ENCODE results near the gene MBD3L4.
"Not testable (repeated sequence)": the region's sequence is repeated elsewhere in the genome, so short reads cannot be mapped to it uniquely, and the experiment has no call there.

Gene MBD3L4

DNA sequence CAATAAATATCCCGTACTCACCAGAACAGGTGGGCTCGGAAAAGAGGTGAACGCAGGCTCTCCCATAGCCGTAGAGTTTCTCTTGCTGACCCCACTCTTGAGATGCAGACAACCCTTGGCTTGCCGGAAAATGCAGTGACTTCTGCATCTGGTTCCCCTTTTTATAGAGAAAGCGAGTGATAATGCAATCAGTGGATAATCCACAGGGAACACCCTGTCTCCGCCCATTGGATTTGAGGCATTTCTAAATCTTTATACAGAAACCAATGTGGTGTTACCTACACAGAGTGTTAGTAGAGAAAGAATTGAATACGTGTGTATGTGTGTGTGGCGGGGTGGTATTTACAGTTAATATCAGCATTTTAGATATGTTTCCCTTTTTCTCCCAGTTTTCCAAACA, at the start of gene MBD3L4:
TSS of gene MBD3L4 (minus strand) at position 101 of the 400 bp plus-strand sequence. CDS start at position 66, 35 bp downstream.
- DNase-seq (ENCODE audit: low spot score) = not testable (repeated sequence)

DNA sequence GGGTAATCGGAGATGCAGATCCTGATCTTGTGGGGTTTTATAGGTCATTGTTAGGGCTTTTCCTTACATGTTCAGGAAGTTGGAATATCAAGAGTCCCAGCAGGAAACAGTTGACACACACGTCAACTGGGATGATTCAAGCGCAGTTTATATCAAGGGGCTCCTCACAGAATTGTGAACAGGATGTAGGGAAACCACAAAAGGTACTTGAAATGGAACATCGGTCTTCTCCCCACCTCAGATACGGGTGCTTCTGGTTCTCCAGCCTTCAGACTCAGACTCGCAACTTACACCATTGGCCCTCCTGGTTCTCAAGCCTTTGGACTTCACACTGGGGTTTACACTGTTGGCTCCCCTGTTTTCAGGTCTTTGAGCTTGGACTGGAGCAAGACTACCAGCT, 49.0 kb upstream of the MBD3L4 start:
- no peak for DNase-seq (ENCODE audit: low spot score)

DNA sequence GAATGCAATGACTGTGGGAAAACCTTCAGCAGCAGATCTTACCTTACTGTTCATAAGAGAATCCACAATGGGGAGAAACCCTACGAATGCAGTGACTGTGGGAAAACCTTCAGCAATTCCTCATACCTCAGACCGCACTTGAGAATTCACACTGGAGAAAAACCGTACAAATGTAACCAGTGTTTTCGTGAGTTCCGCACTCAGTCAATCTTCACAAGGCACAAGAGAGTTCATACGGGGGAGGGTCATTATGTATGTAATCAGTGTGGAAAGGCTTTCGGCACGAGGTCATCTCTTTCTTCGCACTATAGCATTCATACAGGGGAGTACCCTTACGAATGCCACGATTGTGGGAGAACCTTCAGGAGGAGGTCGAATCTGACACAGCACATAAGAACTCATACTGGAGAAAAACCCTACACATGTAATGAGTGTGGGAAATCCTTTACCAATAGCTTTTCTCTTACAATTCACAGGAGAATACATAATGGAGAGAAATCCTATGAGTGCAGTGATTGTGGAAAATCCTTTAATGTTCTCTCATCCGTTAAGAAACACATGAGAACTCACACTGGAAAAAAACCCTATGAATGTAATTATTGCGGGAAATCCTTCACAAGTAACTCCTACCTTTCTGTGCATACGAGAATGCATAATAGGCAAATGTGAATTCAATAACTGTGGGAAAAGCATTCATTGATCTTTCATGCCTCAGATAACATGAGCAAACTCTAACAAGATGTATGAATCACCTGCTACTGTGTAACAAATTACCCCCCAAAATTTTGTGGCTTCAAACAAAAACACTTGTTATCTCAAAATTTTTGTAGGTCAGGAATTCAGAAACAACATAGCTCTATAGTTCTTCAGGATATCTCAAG, 43.3 kb upstream of the MBD3L4 start:
- DNase-seq (ENCODE audit: low spot score) = no peak

DNA sequence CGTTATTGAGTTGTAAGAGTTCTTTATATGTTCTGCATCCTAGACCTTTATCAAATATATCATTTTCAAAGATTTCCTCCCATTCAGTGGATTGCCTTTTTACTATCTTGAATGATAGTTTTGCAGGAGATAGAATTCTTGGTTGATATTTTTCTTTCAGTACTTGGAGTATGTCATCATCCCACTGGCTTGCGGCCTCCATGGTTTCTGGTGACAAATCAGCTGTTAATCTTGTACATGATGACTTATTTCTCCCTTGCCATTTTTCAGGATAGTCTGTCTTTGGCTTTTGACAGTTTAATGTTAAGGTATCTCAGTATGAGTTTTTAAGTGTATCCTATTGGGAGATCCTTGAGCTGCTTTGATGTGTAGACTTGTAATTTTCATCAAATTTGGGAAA, 38.0 kb upstream of the MBD3L4 start:
- no peak for DNase-seq (ENCODE audit: low spot score)

DNA sequence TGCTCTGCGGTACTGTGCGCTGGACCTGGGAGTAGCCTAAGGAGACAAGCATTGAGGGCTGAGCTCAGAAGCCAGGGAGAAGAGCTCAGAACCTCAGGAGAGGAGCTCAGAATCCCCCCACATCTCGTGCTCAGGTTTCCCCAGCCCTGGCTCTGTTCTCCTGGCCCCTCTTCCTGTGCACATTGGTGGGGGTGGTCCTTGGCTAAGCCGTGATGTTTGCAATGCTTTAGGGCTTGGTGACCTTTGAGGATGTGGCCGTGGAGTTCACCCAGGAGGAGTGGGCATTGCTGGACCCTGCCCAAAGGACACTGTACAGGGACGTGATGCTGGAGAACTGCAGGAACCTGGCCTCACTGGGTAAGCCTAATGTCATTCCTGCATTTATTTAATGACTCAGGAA, 36.2 kb upstream of the MBD3L4 start:
- no peak for DNase-seq (ENCODE audit: low spot score)

DNA sequence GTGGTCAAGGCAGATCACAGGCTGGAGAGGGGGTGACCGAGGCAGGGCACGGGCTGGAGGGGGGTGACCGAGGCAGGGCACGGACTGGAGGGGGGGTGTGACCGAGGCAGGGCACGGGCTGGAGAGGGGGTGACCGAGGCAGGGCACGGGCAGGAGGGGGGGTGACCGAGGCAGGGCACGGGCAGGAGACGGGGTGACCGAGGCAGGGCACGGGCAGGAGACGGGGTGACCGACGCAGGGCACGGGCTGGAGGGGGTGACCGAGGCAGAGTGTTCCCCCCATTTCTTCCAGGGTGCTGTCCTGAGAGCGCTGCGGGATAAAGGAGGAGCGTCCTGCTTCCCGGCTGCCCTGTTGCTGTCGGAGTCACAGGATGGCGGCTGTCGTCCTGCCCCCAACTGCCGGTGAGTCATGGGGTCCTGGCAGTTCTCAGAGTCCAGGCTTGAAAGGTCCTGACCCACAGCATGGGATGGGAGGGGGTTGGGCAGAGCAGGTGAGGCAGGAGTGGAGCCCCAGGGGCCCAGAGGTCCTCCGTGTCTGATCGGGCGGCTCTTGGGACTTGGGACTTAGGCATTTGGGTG, 34.8 kb upstream of the MBD3L4 start:
- no peak for DNase-seq (ENCODE audit: low spot score)

DNA sequence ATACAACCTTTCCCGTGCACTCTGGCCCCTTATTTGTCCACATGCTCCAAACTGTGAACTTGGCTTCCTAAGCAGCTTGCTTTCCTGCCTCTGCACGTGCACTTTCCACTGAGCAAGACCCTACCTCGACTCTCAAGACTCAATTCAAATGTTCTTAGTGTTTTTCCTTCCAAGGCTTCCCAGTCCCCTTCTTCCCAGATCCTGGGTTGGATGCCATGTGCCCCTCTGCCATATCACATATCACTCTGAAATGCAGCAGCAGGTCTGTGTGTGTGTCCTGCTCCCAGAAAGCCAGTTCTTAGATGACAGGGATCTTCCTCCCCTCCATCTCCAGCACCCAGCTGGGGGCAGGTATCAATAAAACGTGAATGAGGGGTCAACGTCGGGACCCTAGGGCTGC, 32.6 kb upstream of the MBD3L4 start:
- DNase-seq (ENCODE audit: low spot score) = no peak

DNA sequence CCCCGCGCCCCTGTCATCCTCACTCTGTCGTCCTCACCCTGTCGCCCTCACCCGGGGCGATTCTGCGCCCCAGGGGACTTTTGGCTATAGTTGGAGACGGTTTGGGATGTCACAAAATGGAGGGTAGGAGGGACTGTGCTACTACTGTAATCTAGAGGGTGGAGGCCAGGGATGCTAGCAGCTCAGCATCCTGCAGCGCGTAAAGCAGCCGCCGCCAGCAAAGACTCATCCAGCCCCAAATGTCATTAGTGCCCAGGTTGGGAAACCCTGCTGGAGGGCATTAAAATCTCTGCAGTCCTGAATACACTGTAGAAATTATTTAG, 29.9 kb upstream of the MBD3L4 start:
- DNase-seq (ENCODE audit: low spot score) = peak; percentile 9

DNA sequence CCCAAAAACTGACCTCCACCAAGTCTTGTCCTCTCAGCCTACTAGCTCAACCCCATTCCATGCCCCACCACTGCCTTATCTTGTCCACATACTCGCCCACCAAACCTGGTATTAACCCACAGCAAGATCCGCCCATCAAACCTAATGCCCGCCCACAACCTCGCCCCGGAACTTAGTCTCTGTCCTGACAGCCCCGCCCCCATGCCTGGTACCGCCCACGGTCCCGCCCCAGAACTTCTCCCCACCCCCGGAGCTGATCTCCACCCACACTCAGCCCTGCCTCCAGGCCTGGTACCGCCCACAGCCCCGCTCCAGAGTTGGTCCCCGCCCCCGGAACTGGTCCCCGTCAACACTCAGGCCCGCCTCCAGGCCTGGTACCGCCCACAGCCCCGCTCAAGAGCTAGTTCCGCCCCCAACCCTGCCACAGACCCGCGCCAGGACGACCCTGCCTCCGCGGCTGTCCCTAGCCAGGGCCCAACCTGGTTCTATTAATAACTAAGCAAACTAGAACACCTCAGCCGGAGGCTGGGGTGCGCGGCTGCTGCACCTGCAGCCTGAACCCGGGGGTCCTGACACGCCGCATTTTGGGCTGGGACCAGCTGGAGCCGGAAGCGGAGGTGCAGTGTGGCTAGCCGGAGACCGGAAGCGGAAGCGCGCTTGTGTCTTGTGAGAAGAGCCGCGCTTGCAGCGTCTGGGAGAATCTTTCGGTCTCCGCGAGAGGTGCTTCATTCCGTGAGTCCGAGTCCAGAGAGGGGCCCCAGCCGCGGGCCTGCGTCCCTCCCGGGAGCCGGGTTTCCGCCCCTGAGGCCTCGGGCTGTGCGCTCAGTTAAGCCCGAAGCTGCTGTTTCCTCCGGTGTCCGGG, 29.3 kb upstream of the MBD3L4 start, which contains the start of gene ZNF557:
TSS of gene ZNF557 (plus strand) at position 662 of the 862 bp plus-strand sequence. CDS start 5,372 bp downstream, outside the sequence.
- peak; percentile 98 for DNase-seq (ENCODE audit: low spot score)

DNA sequence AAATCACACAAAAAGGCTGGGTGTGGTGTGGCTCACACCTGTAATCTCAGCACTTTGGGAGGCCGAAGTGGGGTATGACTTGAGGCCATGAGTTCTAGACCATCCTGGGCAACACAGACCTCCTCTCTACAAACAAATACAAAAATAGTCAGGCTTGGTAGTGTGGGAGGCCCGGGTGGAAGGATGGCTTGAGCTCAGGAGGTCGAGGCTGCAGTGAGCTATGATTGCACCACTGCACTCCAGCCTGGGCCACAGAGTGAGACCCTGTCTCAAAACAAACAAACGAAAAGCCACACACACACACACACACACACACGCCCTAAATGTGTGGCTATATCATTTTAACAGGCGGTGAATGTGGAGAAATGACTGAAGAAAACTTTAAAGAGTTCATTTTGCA, 28.6 kb upstream of the MBD3L4 start:
- no peak for DNase-seq (ENCODE audit: low spot score)

DNA sequence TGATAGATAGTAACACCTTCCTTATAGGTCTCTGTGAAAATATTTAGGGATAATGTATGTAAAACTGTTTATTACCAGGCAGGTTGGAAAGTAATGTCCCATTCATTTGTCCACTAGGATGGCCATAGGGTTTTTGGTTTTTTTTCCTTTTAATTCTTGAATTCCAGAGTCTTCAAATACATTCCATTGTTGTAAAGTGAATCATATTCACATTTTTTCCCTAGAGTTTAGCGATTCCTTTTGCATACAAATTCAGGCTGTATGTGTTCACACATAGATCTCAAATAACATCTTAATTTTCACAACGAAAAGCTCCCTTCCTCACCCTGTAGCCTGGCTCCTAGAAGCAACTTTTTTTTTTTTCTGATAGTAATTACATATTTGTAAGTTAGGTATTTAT, 27.7 kb upstream of the MBD3L4 start:
- no peak for DNase-seq (ENCODE audit: low spot score)

DNA sequence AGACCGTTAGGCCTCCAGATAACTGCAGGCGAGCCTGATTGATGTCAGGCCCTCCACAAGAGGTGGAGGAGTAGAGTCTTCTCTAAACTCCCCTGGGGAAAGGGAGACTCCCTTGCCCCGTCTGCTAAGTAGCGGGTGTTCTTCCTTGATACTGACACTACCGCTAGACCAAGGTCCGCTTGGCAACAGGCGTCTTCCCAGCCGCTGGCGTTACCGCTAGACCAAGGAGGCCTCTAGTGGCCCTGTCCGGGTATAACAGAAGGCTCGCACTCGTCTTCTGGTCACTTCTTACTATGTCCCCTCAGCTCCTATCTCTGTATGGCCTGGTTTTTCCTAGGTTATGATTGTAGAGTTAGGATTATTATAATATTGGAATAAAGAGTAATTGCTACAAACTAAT, 27.1 kb upstream of the MBD3L4 start:
- DNase-seq (ENCODE audit: low spot score) = not testable (repeated sequence)

DNA sequence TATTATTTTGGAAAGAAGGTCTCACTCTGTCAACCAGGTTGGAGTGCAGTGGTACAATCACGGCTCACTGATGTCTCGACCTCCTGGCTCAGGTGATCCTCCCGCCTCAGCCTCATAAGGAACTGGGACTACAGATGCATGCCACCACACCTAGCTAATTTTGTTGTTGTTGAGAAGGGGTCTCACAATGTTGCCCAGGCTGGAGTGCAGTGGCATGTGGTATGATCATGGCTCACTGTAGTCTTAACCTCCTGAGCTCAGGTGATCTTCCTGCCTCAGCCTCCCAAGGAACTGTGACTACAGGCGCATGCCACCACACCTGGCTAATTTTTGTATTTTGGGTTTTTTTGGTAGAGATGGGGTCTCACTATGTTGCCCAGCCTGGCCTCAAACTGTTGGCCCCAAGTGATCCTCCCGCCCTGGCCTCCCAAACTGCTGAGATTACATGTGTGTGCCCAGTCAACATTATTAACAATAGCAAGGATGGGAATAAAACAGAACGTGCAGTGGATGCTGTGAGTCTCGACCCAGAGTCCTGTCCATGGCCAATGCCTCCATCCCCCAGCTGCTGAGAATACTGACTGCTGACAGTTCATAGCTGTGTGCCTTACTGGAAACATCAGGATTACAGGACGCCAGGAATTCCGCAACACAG, 23.9 kb upstream of the MBD3L4 start:
- no peak for DNase-seq (ENCODE audit: low spot score)

DNA sequence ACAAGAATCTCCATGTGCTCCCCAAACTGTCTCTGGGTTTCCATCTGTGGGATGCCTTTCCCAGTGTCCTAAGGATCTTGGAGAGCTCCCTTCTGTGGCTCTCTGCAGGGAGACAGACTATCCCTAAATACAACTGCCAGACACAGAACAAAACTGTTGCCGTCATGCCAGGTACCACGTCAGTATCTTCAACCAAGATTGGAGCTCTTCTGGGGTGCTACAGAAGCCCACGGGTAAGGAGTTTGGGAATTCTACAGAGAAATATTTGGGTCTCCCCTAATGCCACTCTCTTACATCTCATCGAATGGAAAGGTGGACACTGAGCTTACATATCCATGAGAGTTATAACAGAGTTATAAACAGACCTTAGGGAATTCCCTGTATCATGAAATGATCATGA, 23.4 kb upstream of the MBD3L4 start:
- no peak for DNase-seq (ENCODE audit: low spot score)

DNA sequence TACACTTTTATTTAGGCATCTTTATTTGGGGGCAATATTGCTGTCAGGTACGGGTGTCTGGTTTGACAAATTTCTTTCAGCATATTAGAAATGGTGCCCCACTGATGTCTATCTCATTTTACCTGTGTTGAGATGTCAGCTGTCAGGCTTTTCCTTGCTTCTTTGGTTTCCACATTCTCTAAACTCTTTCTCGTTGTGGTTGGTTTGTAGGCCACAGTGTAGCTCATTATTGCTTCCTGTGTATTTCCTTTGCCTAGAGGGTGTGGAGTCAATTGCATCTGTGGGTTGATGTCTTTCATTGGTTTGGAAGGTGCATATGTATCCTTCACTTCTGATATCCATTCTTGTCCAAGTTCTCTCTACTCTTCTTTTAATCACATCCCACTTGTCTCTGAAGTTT, 20.0 kb upstream of the MBD3L4 start:
- not testable (repeated sequence) for DNase-seq (ENCODE audit: low spot score)

DNA sequence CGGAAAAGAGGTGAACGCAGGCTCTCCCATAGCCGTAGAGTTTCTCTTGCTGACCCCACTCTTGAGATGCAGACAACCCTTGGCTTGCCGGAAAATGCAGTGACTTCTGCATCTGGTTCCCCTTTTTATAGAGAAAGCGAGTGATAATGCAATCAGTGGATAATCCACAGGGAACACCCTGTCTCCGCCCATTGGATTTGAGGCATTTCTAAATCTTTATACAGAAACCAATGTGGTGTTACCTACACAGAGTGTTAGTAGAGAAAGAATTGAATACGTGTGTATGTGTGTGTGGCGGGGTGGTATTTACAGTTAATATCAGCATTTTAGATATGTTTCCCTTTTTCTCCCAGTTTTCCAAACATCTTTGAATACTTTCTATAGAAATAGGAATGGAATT, 18.6 kb upstream of the MBD3L4 start, which contains the start of gene MBD3L3:
TSS of gene MBD3L3 (minus strand) at position 101 of the 400 bp plus-strand sequence. CDS start at position 30, 71 bp downstream.
- DNase-seq (ENCODE audit: low spot score) = not testable (repeated sequence)

DNA sequence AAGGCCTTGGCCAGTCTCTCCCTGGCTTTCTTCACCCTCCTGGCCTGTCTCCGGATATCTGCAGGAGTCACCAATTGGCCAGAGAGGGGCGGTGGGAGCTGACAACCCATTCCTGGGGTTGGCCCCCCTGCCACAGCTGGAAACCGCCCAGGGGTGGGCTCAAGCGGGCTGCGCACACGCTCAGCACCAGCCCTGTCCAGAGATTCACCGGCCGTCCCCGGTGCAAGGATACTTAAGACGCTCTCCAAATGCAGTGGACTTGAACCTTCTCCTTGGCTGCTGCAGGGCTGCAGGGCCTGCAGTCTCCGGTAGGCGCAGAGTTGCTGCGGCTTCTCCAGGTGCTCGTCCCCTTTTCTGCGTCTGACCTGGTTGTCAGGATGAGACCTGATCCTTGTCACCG, 16.4 kb upstream of the MBD3L4 start:
- DNase-seq (ENCODE audit: low spot score) = not testable (repeated sequence)

DNA sequence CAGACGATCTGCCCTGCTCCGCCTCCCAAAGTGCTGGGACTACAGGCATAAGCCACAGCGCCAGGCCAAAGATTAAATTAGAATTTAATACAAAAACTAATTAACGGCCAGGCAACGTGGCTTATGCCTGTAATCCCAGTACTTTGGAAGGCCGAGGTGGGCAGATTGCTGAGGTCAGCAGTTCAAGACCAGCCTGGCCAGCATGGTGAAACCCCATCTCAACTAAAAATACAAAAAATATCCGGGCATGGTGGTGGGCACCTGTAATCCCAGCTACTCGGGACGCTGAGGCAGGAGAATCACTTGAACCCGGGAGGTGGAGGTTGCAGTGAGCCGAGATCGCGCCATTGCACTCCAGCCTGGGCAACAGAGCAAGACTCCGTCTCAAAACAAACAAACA, 15.7 kb upstream of the MBD3L4 start:
- DNase-seq (ENCODE audit: low spot score) = not testable (repeated sequence)

DNA sequence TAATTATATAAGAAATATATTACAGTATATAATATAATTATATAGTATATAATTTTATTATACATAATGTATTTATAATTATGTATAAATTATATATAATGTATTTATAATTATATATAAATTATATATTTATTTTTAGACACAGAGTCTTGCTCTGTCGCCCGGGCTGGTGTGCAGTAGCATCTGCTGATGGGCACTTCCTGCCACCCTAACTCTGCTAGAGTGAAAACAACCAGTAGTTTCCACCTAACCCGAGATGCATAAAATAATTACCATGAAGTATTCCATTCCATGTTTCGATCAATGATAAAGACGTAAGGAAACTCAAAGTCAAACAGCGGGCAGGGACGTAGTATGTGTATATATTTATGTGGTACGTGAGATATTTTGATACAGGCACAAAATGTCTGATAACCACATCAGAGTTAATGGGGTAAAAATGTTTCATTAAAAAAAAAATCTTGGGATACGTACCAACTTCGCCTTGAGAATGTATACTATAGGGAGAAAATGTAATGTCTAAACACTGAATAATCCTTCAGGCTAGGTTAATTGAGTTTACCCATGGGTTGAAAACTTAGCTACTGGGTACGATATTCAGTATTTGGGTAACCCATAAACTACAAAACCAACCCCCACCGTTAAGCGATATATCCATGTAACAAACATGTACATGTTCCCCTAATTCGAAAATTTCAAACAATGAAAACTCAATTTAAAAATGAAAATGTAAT, 14.8 kb upstream of the MBD3L4 start:
- not testable (repeated sequence) for DNase-seq (ENCODE audit: low spot score)

DNA sequence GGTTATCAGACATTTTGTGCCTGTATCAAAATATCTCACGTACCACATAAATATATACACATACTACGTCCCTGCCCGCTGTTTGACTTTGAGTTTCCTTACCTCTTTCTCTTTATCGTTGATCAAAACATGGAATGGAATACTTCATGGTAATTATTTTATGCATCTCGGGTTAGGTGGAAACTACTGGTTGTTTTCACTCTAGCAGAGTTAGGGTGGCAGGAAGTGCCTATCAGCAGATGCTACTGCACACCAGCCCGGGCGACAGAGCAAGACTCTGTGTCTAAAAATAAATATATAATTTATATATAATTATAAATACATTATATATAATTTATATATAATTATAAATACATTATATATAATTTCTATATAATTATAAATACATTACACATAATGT, 12.9 kb upstream of the MBD3L4 start:
- DNase-seq (ENCODE audit: low spot score) = not testable (repeated sequence)

DNA sequence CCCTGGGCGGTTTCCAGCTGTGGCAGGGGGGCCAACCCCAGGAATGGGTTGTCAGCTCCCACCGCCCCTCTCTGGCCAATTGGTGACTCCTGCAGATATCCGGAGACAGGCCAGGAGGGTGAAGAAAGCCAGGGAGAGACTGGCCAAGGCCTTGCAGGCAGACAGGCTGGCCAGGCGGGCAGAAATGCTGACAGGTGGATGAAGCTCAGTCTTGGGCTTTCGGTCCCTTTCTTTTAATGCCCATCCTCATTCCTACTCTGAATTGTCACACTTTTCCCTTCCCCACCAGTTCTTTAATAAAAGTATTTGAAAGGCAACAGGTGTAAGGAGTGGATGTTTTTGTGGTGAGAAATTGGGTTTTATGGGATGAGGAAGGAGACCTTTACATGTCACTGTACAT, 11.4 kb upstream of the MBD3L4 start:
- not testable (repeated sequence) for DNase-seq (ENCODE audit: low spot score)

All from CD4-positive, alpha-beta T cell treated with Interleukin-2 at 100 ng/mL for 4 hours (primary cell).